Measurements from ENCODE around the gene NACA.

NACA gene

GRCh38 chr12:56723352-56723751, 1.7 kb downstream of the NACA start:
- no peak for DNase-seq (ENCODE audit: low read depth, low spot score)
- no peak for TF ChIP-seq YY1 (IDR thresholded peaks at IDR 0.05; ENCODE audit: insufficient read depth, insufficient read length)
- TF ChIP-seq ZNF274 (IDR thresholded peaks at IDR 0.05; ENCODE audit: low read depth, low read length), result no peak
- no peak for TF ChIP-seq SUZ12 (IDR thresholded peaks at IDR 0.05; ENCODE audit: extremely low read depth, insufficient read depth, insufficient read length)
- peak overlapping the region; percentile 97 for H3K4me3 ChIP-seq (ENCODE audit: insufficient read length, low read depth)
- H3K4me1 ChIP-seq (ENCODE audit: insufficient read depth, insufficient read length), result peaks cover 14% of the 10 kb centered on the region
- peaks cover 67% of the 10 kb centered on the region for H3K36me3 ChIP-seq (ENCODE audit: insufficient read depth, insufficient read length, low read length)
- no peaks in the 10 kb centered on the region for H3K9me3 ChIP-seq (ENCODE audit: insufficient read depth, low read length)
- no peaks in the 10 kb centered on the region for H3K27me3 ChIP-seq (ENCODE audit: insufficient read depth, insufficient read length)
- peak overlapping the region; percentile 99 for H3K9ac ChIP-seq (ENCODE audit: insufficient read length, low read depth)

- Histone ChIP-seq H3K9ac (ENCODE audit: insufficient read length, low read depth) (peak overlapping the region; percentile 99), H3K36me3 (ENCODE audit: insufficient read depth, insufficient read length, low read length) (peaks cover 64% of the 10 kb centered on the region), H3K4me1 (ENCODE audit: insufficient read depth, insufficient read length) (peaks cover 14% of the 10 kb centered on the region), H3K4me3 (ENCODE audit: insufficient read length, low read depth) (peak overlapping the region; percentile 97), H3K9me3 (ENCODE audit: insufficient read depth, low read length) (no peaks in the 10 kb centered on the region), H3K27me3 (ENCODE audit: insufficient read depth, insufficient read length) (no peaks in the 10 kb centered on the region)
- TF ChIP-seq SUZ12 (IDR thresholded peaks at IDR 0.05; ENCODE audit: extremely low read depth, insufficient read depth, insufficient read length) (no peak), YY1 (IDR thresholded peaks at IDR 0.05; ENCODE audit: insufficient read depth, insufficient read length) (no peak), ZNF274 (IDR thresholded peaks at IDR 0.05; ENCODE audit: low read depth, low read length) (no peak)
- no peak for DNase-seq (ENCODE audit: low read depth, low spot score)
These were observed 2.3 kb downstream of the NACA start for GRCh38 chr12:56722832-56723231.

- TF ChIP-seq YY1 (IDR thresholded peaks at IDR 0.05; ENCODE audit: insufficient read depth, insufficient read length) (no peak), SUZ12 (IDR thresholded peaks at IDR 0.05; ENCODE audit: extremely low read depth, insufficient read depth, insufficient read length) (no peak), ZNF274 (IDR thresholded peaks at IDR 0.05; ENCODE audit: low read depth, low read length) (no peak)
These were observed 3.4 kb downstream of the NACA start for GRCh38 chr12:56721721-56722120.

GRCh38 chr12:56721216-56721615, 3.9 kb downstream of the NACA start:
- no peak for DNase-seq (ENCODE audit: low read depth, low spot score)

More at GRCh38 chr12:56721721-56722120, 3.4 kb downstream of the NACA start:
- peaks cover 14% of the 10 kb centered on the region for H3K4me1 ChIP-seq (ENCODE audit: insufficient read depth, insufficient read length)
- peak overlapping the region; percentile 13 for H3K4me3 ChIP-seq (ENCODE audit: insufficient read length, low read depth)
- peaks cover 71% of the 10 kb centered on the region for H3K36me3 ChIP-seq (ENCODE audit: insufficient read depth, insufficient read length, low read length)
- DNase-seq (ENCODE audit: low read depth, low spot score), result no peak
- H3K9ac ChIP-seq (ENCODE audit: insufficient read length, low read depth), result peak overlapping the region; percentile 52
- no peaks in the 10 kb centered on the region for H3K9me3 ChIP-seq (ENCODE audit: insufficient read depth, low read length)
- no peaks in the 10 kb centered on the region for H3K27me3 ChIP-seq (ENCODE audit: insufficient read depth, insufficient read length)

GRCh38 chr12:56720731-56721151, 4.4 kb downstream of the NACA start:
- Histone ChIP-seq H3K4me1 (ENCODE audit: insufficient read depth, insufficient read length) (peaks cover 14% of the 10 kb centered on the region), H3K36me3 (ENCODE audit: insufficient read depth, insufficient read length, low read length) (peaks cover 81% of the 10 kb centered on the region), H3K4me3 (ENCODE audit: insufficient read length, low read depth) (no peak overlapping the region), H3K9ac (ENCODE audit: insufficient read length, low read depth) (peak overlapping the region; percentile 0), H3K27me3 (ENCODE audit: insufficient read depth, insufficient read length) (no peaks in the 10 kb centered on the region), H3K9me3 (ENCODE audit: insufficient read depth, low read length) (no peaks in the 10 kb centered on the region)
- DNase-seq (ENCODE audit: low read depth, low spot score), result no peak
- TF ChIP-seq ZNF274 (IDR thresholded peaks at IDR 0.05; ENCODE audit: low read depth, low read length) (no peak), SUZ12 (IDR thresholded peaks at IDR 0.05; ENCODE audit: extremely low read depth, insufficient read depth, insufficient read length) (no peak), YY1 (IDR thresholded peaks at IDR 0.05; ENCODE audit: insufficient read depth, insufficient read length) (no peak)

More at GRCh38 chr12:56721216-56721615, 3.9 kb downstream of the NACA start:
- H3K9me3 ChIP-seq (ENCODE audit: insufficient read depth, low read length), result no peaks in the 10 kb centered on the region
- H3K4me3 ChIP-seq (ENCODE audit: insufficient read length, low read depth), result peak overlapping the region; percentile 13
- peaks cover 76% of the 10 kb centered on the region for H3K36me3 ChIP-seq (ENCODE audit: insufficient read depth, insufficient read length, low read length)
- H3K9ac ChIP-seq (ENCODE audit: insufficient read length, low read depth), result peak overlapping the region; percentile 0
- no peak for TF ChIP-seq ZNF274 (IDR thresholded peaks at IDR 0.05; ENCODE audit: low read depth, low read length)
- TF ChIP-seq SUZ12 (IDR thresholded peaks at IDR 0.05; ENCODE audit: extremely low read depth, insufficient read depth, insufficient read length), result no peak
- peaks cover 14% of the 10 kb centered on the region for H3K4me1 ChIP-seq (ENCODE audit: insufficient read depth, insufficient read length)
- no peaks in the 10 kb centered on the region for H3K27me3 ChIP-seq (ENCODE audit: insufficient read depth, insufficient read length)

- Histone ChIP-seq H3K4me1 (ENCODE audit: insufficient read depth, insufficient read length) (peaks cover 14% of the 10 kb centered on the region), H3K36me3 (ENCODE audit: insufficient read depth, insufficient read length, low read length) (peaks cover 88% of the 10 kb centered on the region), H3K9me3 (ENCODE audit: insufficient read depth, low read length) (no peaks in the 10 kb centered on the region), H3K4me3 (ENCODE audit: insufficient read length, low read depth) (no peak overlapping the region), H3K9ac (ENCODE audit: insufficient read length, low read depth) (no peak overlapping the region), H3K27me3 (ENCODE audit: insufficient read depth, insufficient read length) (no peaks in the 10 kb centered on the region)
- no peak for TF ChIP-seq SUZ12 (IDR thresholded peaks at IDR 0.05; ENCODE audit: extremely low read depth, insufficient read depth, insufficient read length)
- no peak for TF ChIP-seq ZNF274 (IDR thresholded peaks at IDR 0.05; ENCODE audit: low read depth, low read length)
- TF ChIP-seq YY1 (IDR thresholded peaks at IDR 0.05; ENCODE audit: insufficient read depth, insufficient read length), result no peak
- DNase-seq (ENCODE audit: low read depth, low spot score), result no peak
These were observed 6.0 kb downstream of the NACA start for GRCh38 chr12:56719056-56719455.

GRCh38 chr12:56718636-56719035, 6.5 kb downstream of the NACA start:
- TF ChIP-seq YY1 (IDR thresholded peaks at IDR 0.05; ENCODE audit: insufficient read depth, insufficient read length) (no peak), SUZ12 (IDR thresholded peaks at IDR 0.05; ENCODE audit: extremely low read depth, insufficient read depth, insufficient read length) (no peak), ZNF274 (IDR thresholded peaks at IDR 0.05; ENCODE audit: low read depth, low read length) (no peak)
- peaks cover 14% of the 10 kb centered on the region for H3K4me1 ChIP-seq (ENCODE audit: insufficient read depth, insufficient read length)
- peaks cover 88% of the 10 kb centered on the region for H3K36me3 ChIP-seq (ENCODE audit: insufficient read depth, insufficient read length, low read length)
- H3K27me3 ChIP-seq (ENCODE audit: insufficient read depth, insufficient read length), result no peaks in the 10 kb centered on the region
- no peak overlapping the region for H3K4me3 ChIP-seq (ENCODE audit: insufficient read length, low read depth)
- no peak for DNase-seq (ENCODE audit: low read depth, low spot score)
- no peak overlapping the region for H3K9ac ChIP-seq (ENCODE audit: insufficient read length, low read depth)
- H3K9me3 ChIP-seq (ENCODE audit: insufficient read depth, low read length), result no peaks in the 10 kb centered on the region

Data from NT2/D1 (cell line).